ENCODE measurements around the gene RANBP2. TPM values are rescaled to one million over a fixed set of nuclear protein-coding genes. Genes with fewer than 3 reads are reported as not detected.
"Not testable (repeated sequence)": the region's sequence is repeated elsewhere in the genome, so short reads cannot be mapped to it uniquely, and the experiment has no call there.

The RANBP2 gene
- total and polyA plus RNA-seq, 10 donors, result 7.4 to 86.7 (median 65.4) TPM

- H3K4me1 ChIP-seq; H3K4me3 ChIP-seq; H3K9me3 ChIP-seq; intact Hi-C loops (cut with DNase I; ENCODE audit: low total_unique reads); H3K27ac ChIP-seq; DNase-seq; H3K27me3 ChIP-seq (replicated peaks in 1 of 7): not testable (repeated sequence)
- WGBS, 5 donors, result 91 to 97% (median 92%) methylated on average over 4 to 5 of the region's 5 CpGs
- H3K36me3 ChIP-seq, result peaks cover 5 to 66% (median 31%) of the 10 kb centered on the region in 6 donors
Observed at GRCh38 chr2:108766671-108767070, 47.4 kb downstream of the RANBP2 start.

GRCh38 chr2:108767859-108768258 lies 48.6 kb downstream of the RANBP2 start:
- H3K27ac ChIP-seq; H3K9me3 ChIP-seq; H3K4me3 ChIP-seq; H3K27me3 ChIP-seq (replicated peaks in 1 of 7); DNase-seq; intact Hi-C loops (cut with DNase I; ENCODE audit: low total_unique reads); H3K4me1 ChIP-seq: not testable (repeated sequence)
- peaks cover 5 to 72% (median 40%) of the 10 kb centered on the region in 6 donors for H3K36me3 ChIP-seq
- WGBS, 5 donors, result 72 to 95% (median 82%) methylated on average over 1 of the region's 2 CpGs

- no peaks in the 10 kb centered on the region for H3K27me3 ChIP-seq (replicated peaks in 1 of 7)
- no peaks in the 10 kb centered on the region for H3K9me3 ChIP-seq
- peak overlapping the region in 2 of 8 donors; percentile 2 to 21 for H3K27ac ChIP-seq
- H3K4me1 ChIP-seq, result peaks cover 0 to 12% (median 0%) of the 10 kb centered on the region in 6 donors
- intact Hi-C loops (cut with DNase I; ENCODE audit: low total_unique reads), result no loop called here
- 67 to 83% (median 71%) methylated on average over 3 of the region's 3 CpGs for WGBS, 5 donors
- TF ChIP-seq POLR2A (IDR thresholded peaks at IDR 0.05) (no peak), POLR2AphosphoS5 (IDR thresholded peaks at IDR 0.05) (no peak), CTCF (IDR thresholded peaks at IDR 0.05 in 8 of 11, conservative IDR thresholded peaks at IDR 0.05 in 3 of 11) (no peak)
- H3K36me3 ChIP-seq, result peaks cover 0 to 100% (median 64%) of the 10 kb centered on the region in 6 donors
- no peak overlapping the region for H3K4me3 ChIP-seq
- no peak for DNase-seq
Observed at GRCh38 chr2:108776475-108776874, 57.2 kb downstream of the RANBP2 start.

- Histone ChIP-seq H3K27me3 (replicated peaks in 1 of 7) (no peaks in the 10 kb centered on the region), H3K9me3 (no peaks in the 10 kb centered on the region), H3K27ac (peak overlapping the region in 1 of 8 donors; percentile 11), H3K36me3 (peaks cover 0 to 100% (median 63%) of the 10 kb centered on the region in 6 donors), H3K4me1 (peaks cover 0 to 12% (median 0%) of the 10 kb centered on the region in 6 donors), H3K4me3 (no peak overlapping the region)
- TF ChIP-seq POLR2AphosphoS5 (IDR thresholded peaks at IDR 0.05), result no peak
- 57 to 84% (median 82%) methylated on average over 2 of the region's 2 CpGs for WGBS, 5 donors
- intact Hi-C loops (cut with DNase I; ENCODE audit: low total_unique reads), result no loop called here
- DNase-seq, result no peak
Observed at GRCh38 chr2:108778857-108779256, 59.6 kb downstream of the RANBP2 start.

GRCh38 chr2:108786008-108786353 lies 66.7 kb downstream of the RANBP2 start:
- peaks cover 0 to 47% (median 32%) of the 10 kb centered on the region in 6 donors for H3K36me3 ChIP-seq
- H3K4me3 ChIP-seq, result peak overlapping the region; percentile 70 to 86 (median 76)
- no peaks in the 10 kb centered on the region for H3K27me3 ChIP-seq (replicated peaks in 1 of 7)
- 0% methylated on average over 1 of the region's 1 CpG for WGBS, 5 donors
- intact Hi-C loops (cut with DNase I; ENCODE audit: low total_unique reads), result no loop called here
- H3K27ac ChIP-seq, result peak overlapping the region; percentile 36 to 88 (median 83)
- peaks cover 0 to 21% (median 14%) of the 10 kb centered on the region in 6 donors for H3K4me1 ChIP-seq
- no peak for TF ChIP-seq POLR2A (IDR thresholded peaks at IDR 0.05)
- no peak for TF ChIP-seq POLR2AphosphoS5 (IDR thresholded peaks at IDR 0.05)
- TF ChIP-seq CTCF (IDR thresholded peaks at IDR 0.05 in 8 of 11, conservative IDR thresholded peaks at IDR 0.05 in 3 of 11), result no peak
- H3K9me3 ChIP-seq, result no peaks in the 10 kb centered on the region
- no peak for DNase-seq

All from spleen (tissue), 11 donors.